Activated T-helper 1 cell treated with anti-CD3 and anti-CD28 coated beads, Interleukin-2, amount 50 U/mL, for 16 hours (primary cell): ENCODE results near the gene EEA1.
"Not testable (repeated sequence)": the region's sequence is repeated elsewhere in the genome, so short reads cannot be mapped to it uniquely, and the experiment has no call there.

Experiments used
- DNase-seq, 2 donors: peaks; one replicate each; pipeline ENCODE4 v3.0.0-alpha.2; 2020; ENCODE audit warnings: low read depth in 1 of 2, low spot score in 1 of 2

The EEA1 gene

GRCh38 chr12:92756898-92757596 lies 172.0 kb downstream of the EEA1 start:
- DNase-seq: no peak

DNA sequence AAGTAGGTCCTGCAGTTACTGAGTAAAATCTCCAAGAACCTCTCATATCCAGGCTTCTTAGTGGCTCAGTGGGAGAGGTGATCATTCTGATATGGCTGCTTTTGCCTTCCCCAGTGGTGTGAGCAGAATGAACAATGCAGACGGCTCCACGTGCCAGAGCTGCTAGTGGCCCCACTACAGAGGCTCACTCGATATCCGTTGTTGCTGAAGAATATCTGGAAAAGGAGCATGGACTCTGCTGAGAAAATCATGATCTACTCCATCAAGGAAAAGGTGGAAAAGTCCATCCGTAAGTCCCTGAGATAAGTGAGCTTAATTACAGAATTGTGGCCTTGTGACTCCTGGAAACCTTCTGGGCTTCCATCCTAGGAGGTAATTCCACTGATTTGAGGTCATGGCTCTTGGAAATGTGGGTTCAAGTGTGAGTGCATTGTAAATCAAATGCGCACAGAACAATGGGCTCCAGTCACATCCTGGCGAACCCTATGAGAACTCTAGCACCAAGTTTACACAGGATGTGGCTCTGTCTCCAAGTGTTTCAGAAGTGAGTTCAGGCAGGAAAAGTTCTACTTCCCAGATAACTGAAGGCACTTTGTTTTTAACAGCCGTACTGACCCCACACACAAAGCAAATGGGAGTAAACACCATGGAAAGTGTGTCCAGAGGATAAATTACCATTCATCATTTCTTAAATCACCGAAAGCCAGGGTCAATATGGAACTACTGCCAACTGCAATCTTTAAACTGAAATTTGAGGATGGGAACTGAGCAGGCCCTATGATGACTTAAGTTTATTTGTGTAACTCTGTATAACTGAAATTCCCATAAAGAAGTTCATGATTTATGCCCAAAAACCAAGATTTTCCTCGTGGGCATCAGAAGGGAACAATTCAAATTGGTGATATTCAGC lies 174.9 kb downstream of the EEA1 start:
- no peak for DNase-seq

GRCh38 chr12:92749691-92750090 lies 179.4 kb downstream of the EEA1 start:
- not testable (repeated sequence) for DNase-seq

GRCh38 chr12:92747151-92747550 lies 181.9 kb downstream of the EEA1 start:
- DNase-seq: no peak

- no peak for DNase-seq
Measured at GRCh38 chr12:92745856-92746550, 183.1 kb downstream of the EEA1 start.

DNA sequence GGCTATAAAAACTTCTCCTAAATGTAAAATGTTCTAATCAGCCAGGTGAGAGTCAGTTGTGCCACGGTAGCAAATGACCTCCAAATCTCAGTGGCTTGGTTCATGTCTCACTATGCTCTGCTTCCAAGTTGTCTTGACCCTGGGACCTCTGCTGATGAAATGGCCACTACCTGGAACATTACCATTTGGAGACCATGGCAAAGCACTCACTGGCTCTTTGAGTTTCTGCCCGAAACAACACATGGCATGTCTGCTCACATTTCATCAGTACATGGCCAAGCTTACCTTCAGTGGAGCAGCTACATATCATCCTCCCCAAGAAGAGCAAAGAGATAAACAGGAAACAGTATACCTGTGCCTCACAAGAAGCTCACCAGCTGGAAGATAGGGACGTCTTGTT lies 186.1 kb downstream of the EEA1 start:
- DNase-seq: no peak

- no peak for DNase-seq
Measured at GRCh38 chr12:92740411-92740810, 188.7 kb downstream of the EEA1 start.

DNA sequence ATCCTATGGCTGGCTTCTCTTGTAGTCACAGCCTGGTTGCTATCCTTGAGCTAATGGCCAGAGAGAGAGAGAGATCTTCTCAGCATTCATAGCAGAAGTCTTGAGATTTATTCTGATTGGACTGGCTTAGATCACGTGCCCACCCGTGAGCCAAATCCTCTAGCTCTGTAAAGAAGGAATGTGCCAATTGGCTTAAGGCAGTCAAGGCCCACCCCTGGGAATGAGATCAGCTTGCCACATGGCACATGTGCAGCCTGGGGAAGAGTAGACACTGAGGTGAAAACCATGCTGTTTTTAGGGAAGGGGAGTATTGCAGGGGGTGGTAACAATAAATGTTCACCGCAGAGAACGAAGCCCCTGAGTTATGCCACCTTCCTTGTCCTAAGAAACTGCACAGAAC lies 190.0 kb downstream of the EEA1 start:
- DNase-seq: no peak

DNA sequence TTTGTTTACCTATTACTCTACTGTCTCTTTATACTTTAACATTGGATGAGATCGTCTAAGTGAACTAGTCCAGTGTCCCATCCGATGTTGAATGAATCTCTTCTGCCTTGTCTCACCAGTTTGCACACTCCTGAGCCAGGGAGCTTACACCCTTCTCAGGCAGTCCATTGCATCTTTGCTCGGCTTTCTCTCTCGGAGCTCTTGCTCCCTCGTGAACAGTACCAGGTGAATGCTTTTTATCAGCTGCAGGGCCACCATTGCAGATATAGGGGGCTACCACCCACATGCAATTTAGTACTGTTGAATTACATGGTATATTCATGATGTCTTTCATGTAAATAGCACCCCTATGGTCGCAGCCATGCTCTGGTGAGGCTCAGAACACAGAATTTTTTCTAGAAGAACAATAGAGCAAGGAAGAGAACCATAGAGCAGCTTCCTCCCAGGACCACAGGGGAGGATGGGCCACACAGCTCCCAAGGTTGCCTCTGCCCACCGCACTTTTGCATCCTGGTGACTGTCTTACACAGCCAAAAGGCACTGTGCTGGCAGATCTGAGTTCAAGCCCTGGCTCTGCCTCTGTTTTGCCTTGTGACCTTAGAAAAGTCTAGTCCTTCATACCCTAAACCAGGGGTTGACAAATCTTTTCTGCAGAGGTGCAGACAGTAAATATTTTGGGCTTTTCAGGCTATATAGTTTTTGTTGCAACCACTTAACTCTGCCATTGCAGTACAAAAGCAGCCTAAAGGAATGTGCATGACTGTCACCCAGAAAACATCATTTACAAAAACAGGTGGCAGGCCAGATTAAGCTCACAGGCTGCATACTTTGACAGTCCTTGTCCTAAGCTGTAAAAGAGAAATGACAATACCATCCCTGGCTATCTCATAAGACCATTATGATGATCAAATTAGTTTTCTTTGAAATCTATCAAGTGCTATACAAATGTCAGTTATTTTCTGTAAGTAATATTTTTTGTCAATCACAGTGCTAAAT lies 190.9 kb downstream of the EEA1 start:
- DNase-seq: no peak

- DNase-seq: no peak
Measured at GRCh38 chr12:92736605-92737004, 192.5 kb downstream of the EEA1 start.

DNA sequence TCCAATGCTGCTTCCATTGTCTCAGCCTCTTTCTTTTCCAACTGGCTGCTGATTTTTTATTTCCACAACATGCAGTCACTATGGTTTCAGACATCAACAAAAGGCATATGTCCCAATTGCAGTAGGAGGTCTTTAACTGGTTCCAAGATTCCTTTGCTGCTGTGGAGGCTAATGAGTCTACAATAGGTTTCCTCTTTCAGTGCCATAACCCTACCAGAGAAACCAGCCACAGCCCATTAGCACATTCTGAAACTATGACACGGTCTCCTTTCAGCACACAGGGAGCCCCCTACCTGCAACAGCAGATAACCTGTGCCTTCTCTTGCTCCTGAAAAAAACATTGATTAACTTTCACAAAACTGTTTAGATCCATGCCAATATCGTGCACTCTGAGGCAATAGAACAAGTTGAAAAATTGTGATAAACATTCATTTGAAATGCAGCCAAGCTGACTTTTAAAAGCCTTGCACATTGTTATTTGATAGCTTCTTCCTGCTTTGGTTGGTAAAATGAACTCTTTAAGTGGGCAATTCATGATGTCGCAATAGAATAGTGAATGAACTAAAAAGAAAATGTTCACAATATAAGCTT lies 193.9 kb downstream of the EEA1 start:
- DNase-seq: no peak

GRCh38 chr12:92733661-92734060 lies 195.4 kb downstream of the EEA1 start:
- DNase-seq: no peak

DNA sequence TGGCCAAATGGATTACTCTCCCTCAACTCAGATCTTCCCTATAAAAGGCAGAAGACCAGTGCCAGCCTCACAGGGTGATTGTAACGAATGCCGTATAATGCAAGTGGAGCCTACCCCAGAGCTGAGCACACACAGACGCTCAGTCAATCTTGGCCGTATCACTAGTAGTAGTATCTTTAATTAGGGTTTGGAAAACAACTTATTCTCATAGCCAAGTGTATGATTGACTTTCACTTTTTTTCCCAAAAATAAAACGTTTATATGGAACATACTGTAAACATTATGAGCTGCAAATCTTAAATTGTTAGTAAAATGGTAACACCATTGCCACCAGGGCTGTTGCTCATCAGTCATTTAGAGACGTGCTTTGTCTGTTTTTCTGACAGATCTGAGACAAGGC lies 195.9 kb downstream of the EEA1 start:
- DNase-seq: no peak

DNA sequence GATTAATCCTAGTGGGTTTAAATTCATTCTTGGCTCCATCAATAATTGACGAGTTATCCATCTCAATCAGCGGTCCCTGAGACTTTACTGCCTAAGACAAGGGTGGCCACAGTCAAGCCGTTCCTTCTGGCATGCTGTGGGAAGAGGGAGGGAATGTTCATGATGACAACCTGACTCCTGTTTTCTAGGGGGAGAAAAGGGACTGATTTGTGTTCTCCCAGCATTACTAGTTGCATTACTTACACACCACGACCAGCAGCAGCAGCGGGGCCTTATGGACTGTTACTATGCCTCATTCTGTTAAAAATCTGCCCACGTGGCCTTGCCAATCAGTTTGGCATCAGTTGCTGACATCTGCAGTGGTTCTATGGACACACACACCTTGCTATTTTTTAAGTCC lies 196.4 kb downstream of the EEA1 start:
- no peak for DNase-seq

DNA sequence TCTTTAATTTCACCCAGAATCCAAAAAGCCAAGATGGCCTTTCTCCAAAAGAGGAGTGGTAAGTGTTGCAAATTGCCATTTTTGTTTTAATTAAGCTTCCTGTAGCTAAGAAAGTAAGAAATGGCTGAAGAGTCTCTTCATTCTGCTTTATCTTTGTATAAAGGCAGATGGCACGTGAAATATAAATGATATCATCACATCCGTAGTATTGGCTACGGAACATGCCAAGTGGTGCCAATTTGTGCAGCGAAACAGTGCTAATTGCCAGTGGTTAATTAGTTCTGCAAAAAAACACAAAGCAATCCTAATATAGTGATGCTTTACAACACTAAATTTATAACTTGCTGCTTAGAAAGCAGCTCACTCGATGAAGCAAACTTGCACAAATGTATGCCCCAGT lies 196.9 kb downstream of the EEA1 start:
- no peak for DNase-seq

- no peak for DNase-seq
Measured at GRCh38 chr12:92730758-92731157, 198.3 kb downstream of the EEA1 start.

GRCh38 chr12:92729773-92730305 lies 199.3 kb downstream of the EEA1 start:
- no peak for DNase-seq

DNA sequence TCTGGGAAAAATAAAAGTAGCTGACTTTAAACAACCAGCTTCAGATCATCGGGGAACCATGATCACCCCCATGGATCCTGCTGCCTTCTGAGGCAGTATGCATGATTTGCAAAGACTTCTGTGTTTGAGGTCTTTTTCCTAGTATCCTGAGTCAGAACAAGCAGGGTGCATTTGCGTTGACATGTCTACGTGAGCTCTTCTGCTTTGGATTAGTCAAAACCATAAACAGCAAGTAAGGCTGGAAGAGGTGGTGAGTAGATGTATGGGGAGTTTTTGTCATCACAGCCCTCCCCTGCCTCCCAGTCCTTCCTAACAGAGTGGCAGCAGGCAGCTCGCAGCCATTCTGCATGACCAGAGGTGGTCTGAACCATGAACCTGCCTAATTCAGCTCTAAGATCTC lies 202.2 kb downstream of the EEA1 start:
- no peak for DNase-seq

- DNase-seq: no peak
Measured at GRCh38 chr12:92722897-92723296, 206.2 kb downstream of the EEA1 start.

GRCh38 chr12:92721656-92722055 lies 207.4 kb downstream of the EEA1 start:
- DNase-seq: no peak
